Measurements from ENCODE around the gene EYA2. TPM values are rescaled to one million over a fixed set of nuclear protein-coding genes. Genes with fewer than 3 reads are reported as not detected.
A peak's percentile ranks its signal among the peaks of the same experiment; 100 is the strongest.

Gene EYA2
- total and polyA plus RNA-seq, 5 experiments from 2014 or later: not detected

DNA sequence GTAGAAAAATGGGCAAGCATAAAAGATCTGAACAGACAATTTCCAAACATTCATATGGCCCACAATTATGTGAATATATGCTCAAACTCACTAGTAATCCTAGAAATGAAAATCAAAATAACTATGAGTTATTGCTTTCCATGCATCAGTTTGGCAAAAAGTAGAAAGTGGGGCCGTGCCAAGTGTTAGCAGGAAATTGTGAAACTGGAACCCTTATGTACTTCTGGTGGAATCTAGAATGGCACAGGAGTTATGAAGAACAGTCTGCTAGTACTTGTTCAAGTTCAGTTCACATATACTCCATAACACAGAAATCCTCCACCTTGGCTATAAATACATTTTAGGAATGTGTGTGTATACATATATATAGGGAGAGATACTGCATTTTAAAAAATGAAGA, 89.8 kb downstream of the EYA2 start:
- POLR2A ChIA-PET: no interaction called here
- Mint-ChIP-seq H3K36me3 (peaks cover 0 to 8% (median 2%) of the 10 kb centered on the region in 3 donors), H3K27me3 (peaks cover 13 to 32% (median 20%) of the 10 kb centered on the region in 5 donors), H3K4me3 (no peak overlapping the region), H3K9me3 (peaks cover 6 to 37% (median 20%) of the 10 kb centered on the region in 9 donors), H3K4me1 (no peaks in the 10 kb centered on the region), H3K27ac (no peak overlapping the region)
- DNase-seq: no peak
- ATAC-seq: no peak

DNA sequence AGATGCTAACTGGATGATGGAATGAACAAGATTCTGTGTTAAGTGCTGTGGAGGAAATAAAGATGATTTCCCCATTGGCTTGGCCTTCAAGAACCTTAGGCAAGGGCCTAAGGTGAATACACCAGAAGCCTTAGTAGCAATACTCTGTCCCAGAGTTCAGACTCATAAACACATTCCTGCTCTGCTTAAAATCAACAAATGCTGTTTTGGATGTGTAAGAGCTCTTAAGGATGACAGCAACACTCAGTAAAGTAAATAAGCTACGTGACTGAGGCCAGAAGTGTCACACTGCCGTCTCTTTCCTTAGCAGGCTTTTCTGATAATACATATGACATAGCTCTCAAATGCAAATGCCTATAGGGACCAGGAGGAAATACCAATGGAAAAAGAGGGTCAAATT, 90.6 kb downstream of the EYA2 start:
- Mint-ChIP-seq H3K27ac (no peak overlapping the region), H3K36me3 (peaks cover 0 to 8% (median 2%) of the 10 kb centered on the region in 3 donors), H3K9me3 (peaks cover 6 to 37% (median 20%) of the 10 kb centered on the region in 9 donors), H3K4me3 (no peak overlapping the region), H3K4me1 (no peaks in the 10 kb centered on the region), H3K27me3 (peaks cover 9 to 26% (median 19%) of the 10 kb centered on the region in 5 donors)
- no peak for DNase-seq
- POLR2A ChIA-PET: no interaction called here
- ATAC-seq: no peak

DNA sequence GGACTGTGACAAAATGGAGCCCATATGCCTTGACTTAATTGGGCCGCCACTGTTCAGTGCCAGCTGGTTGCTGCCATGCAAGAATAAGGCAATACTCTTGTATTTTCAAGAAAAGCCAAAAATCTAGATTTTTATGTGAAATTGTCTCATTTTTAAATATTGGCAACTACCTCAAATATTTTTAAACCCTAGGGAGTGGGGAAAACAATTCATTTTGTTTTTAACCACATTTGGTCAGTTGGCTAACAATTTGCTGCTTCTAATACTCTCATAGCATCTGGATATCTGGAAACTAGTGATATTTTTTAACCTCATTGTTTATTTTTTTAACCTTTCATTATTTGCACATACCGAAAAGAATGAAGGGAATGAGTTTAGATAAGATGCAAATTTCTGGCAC, 91.0 kb downstream of the EYA2 start:
- DNase-seq (no peak), ATAC-seq (no peak)
- Mint-ChIP-seq H3K36me3 (peaks cover 0 to 8% (median 2%) of the 10 kb centered on the region in 3 donors), H3K4me3 (no peak overlapping the region), H3K9me3 (peaks cover 6 to 37% (median 20%) of the 10 kb centered on the region in 9 donors), H3K27me3 (peaks cover 9 to 26% (median 18%) of the 10 kb centered on the region in 5 donors), H3K4me1 (no peaks in the 10 kb centered on the region), H3K27ac (no peak overlapping the region)
- POLR2A ChIA-PET: no interaction called here

DNA sequence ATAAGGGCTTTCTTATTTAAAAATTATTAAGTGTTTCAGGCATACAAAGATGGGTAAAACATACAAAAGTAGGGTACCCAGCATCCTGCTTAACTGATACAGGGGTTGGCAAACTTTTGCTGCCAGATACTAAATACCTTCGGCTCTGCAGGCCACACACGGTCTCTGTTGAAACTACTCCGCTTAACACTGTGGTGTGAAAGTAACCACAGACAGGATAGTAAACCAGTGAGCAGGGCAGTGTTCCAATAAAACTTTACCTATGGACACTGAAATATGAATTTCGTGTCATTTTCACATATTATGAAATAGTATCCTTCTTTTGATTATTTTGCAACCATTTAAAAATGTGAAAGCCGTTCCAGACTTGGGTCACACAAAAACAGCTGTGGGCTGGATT, 92.4 kb downstream of the EYA2 start:
- Mint-ChIP-seq H3K4me1 (no peaks in the 10 kb centered on the region), H3K27me3 (peaks cover 8 to 32% (median 22%) of the 10 kb centered on the region in 5 donors), H3K9me3 (peaks cover 8 to 32% (median 17%) of the 10 kb centered on the region in 9 donors), H3K27ac (no peak overlapping the region), H3K4me3 (no peak overlapping the region), H3K36me3 (peaks cover 0 to 8% (median 2%) of the 10 kb centered on the region in 3 donors)
- POLR2A ChIA-PET: no interaction called here
- DNase-seq (no peak), ATAC-seq (no peak)

DNA sequence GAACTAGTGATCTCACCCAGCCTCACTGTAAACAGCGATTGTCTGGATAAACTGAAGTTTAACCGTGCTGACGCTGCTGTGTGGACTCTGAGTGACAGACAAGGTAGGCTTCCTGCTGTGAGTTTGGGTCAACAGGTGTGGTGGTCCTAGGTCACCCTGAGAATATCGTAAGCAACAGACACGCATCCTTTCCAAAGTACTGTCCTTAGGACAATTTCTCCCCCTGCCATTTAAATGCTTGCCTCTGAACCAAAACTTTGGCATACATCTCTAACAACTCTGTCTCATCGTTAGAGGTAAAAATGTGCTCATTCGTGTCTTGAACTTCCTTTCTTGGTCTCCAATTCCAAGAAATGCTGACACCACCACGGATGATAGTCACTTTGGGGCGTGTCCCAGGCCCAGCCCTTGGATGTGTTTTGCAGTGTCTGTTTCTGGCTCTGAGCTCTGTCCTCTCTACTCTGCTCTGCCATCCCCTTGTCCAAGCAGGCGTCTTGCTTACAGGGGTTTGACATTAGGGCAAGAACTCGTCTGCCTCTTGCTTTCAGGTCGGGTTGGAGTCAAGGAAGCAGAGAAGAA, 95.5 kb downstream of the EYA2 start:
- ATAC-seq (no peak), DNase-seq (no peak)
- peaks cover 0 to 6% (median 5%) of the 10 kb centered on the region in 4 donors for H3K4me1 Mint-ChIP-seq
- POLR2A ChIA-PET: no interaction called here
- H3K4me3 Mint-ChIP-seq: no peak overlapping the region
- no peaks in the 10 kb centered on the region for H3K36me3 Mint-ChIP-seq
- peaks cover 0 to 5% (median 0%) of the 10 kb centered on the region in 9 donors for H3K9me3 Mint-ChIP-seq
- no peak overlapping the region for H3K27ac Mint-ChIP-seq
- peaks cover 4 to 41% (median 29%) of the 10 kb centered on the region in 5 donors for H3K27me3 Mint-ChIP-seq

DNA sequence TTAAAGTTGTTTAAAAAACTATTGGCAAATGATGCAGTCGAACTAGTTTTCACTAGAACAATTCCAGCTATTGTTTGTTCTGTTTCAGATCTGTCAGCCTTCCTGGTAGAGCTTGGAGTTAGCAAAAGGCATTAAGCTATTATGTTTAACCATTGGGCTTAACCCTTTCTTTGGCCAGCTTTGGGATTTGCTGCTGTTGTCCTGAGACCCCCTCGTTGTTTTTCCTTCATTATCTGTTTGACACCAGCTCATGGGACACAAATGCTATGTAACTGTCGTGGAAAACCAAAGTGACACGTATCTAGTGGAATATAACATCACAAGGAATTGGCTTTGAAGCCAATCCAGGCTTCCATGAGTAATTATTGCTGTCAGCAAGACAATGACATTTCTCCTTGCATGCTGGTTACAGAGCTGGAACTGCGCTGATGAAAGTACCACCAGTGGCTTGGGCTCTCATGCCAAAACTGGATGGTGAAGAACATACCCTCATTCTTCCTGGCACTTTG, 96.0 kb downstream of the EYA2 start:
- DNase-seq (no peak), ATAC-seq (no peak)
- Mint-ChIP-seq H3K4me1 (peaks cover 0 to 6% (median 5%) of the 10 kb centered on the region in 4 donors), H3K9me3 (peaks cover 0 to 2% (median 0%) of the 10 kb centered on the region in 9 donors), H3K27me3 (peaks cover 4 to 37% (median 25%) of the 10 kb centered on the region in 5 donors), H3K36me3 (no peaks in the 10 kb centered on the region), H3K4me3 (no peak overlapping the region), H3K27ac (no peak overlapping the region)
- POLR2A ChIA-PET: no interaction called here

DNA sequence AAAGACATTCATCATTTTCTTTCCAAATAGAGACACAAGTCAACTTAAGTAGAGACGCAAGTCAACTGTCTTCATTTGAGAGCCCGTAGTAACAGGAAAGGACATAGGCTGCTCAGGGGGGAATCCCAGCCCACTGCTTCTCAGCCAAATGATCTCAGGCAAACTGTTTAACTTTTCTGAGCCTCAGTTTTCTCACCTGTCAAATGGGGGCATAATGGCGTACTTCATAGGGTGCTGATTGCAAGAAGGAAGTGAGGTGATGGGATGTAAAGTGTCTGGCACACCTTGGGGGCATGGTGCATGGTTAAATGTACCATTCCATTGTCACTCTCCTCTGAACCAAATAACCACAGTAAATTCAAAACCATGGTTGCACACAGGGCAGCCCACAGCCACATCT, 96.5 kb downstream of the EYA2 start:
- POLR2A ChIA-PET: no interaction called here
- no peak for ATAC-seq
- H3K36me3 Mint-ChIP-seq: no peaks in the 10 kb centered on the region
- peaks cover 7 to 40% (median 25%) of the 10 kb centered on the region in 5 donors for H3K27me3 Mint-ChIP-seq
- H3K9me3 Mint-ChIP-seq: peaks cover 0 to 2% (median 0%) of the 10 kb centered on the region in 9 donors
- no peak overlapping the region for H3K4me3 Mint-ChIP-seq
- DNase-seq: no peak
- H3K27ac Mint-ChIP-seq: no peak overlapping the region
- H3K4me1 Mint-ChIP-seq: peaks cover 0 to 6% (median 5%) of the 10 kb centered on the region in 4 donors

DNA sequence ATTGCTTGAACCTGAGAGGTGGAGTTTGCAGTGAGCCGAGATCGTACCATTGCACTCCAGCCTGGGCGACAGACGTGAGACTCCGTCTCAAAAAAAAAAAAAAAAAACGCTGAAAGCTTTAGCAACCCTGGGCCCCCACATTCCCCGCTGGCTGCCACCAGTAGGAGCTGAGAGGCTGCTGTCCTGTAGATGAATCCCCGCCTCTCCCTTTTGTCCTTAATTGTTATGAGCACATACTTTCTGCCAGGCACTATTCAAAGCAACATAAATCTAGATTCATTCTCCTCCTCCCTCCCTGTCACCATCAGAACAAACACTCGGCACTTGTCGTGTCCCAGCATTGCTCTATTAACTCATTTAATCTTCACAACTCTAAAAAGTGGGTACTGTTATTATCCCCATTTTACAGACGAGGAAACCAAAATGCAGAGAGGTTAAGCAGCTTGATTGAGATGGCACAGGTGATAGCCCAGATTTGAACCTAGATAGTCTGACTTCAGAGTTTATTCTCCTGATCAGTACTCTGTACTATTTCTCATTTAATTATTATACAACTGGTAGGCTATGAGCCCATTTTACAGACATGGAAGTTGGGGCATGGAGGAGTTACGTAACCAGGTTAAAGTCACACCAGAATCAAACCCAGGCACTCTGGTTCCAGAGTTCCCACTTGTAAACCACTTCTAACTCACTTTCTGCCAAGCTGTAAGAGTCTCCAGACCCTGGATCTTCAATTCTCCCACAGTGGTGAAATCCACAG, 97.4 kb downstream of the EYA2 start:
- H3K27me3 Mint-ChIP-seq: peaks cover 6 to 49% (median 27%) of the 10 kb centered on the region in 5 donors
- H3K4me3 Mint-ChIP-seq: no peak overlapping the region
- no peaks in the 10 kb centered on the region for H3K36me3 Mint-ChIP-seq
- peaks cover 0 to 2% (median 0%) of the 10 kb centered on the region in 9 donors for H3K9me3 Mint-ChIP-seq
- H3K4me1 Mint-ChIP-seq: peaks cover 0 to 6% (median 5%) of the 10 kb centered on the region in 4 donors
- no peak overlapping the region for H3K27ac Mint-ChIP-seq
- DNase-seq (no peak), ATAC-seq (no peak)
- POLR2A ChIA-PET: no interaction called here

DNA sequence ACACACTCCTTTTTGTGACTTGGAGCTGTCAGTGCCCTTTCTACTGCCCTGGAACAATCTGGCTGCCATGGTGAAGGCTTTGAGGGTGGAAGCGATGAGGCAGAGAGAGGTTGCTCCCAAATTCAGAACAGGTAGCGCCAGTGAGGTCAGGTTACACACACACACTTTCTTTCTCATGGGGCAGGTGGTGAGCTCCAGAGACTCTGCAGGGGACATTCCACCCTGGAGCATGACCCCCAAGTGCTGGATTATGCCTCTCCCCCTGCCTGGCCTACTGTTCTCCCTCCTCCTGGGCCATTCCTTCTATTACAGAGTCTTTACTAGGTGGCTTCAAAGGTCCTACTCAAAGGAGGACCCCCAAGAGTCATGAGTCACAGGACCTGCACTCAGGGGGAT, 98.0 kb downstream of the EYA2 start:
- Mint-ChIP-seq H3K4me3 (no peak overlapping the region), H3K27ac (no peak overlapping the region), H3K27me3 (peaks cover 9 to 49% (median 27%) of the 10 kb centered on the region in 5 donors), H3K9me3 (peaks cover 0 to 2% (median 0%) of the 10 kb centered on the region in 9 donors), H3K4me1 (peaks cover 0 to 6% (median 5%) of the 10 kb centered on the region in 4 donors), H3K36me3 (no peaks in the 10 kb centered on the region)
- no peak for ATAC-seq
- POLR2A ChIA-PET: no interaction called here
- DNase-seq: no peak

DNA sequence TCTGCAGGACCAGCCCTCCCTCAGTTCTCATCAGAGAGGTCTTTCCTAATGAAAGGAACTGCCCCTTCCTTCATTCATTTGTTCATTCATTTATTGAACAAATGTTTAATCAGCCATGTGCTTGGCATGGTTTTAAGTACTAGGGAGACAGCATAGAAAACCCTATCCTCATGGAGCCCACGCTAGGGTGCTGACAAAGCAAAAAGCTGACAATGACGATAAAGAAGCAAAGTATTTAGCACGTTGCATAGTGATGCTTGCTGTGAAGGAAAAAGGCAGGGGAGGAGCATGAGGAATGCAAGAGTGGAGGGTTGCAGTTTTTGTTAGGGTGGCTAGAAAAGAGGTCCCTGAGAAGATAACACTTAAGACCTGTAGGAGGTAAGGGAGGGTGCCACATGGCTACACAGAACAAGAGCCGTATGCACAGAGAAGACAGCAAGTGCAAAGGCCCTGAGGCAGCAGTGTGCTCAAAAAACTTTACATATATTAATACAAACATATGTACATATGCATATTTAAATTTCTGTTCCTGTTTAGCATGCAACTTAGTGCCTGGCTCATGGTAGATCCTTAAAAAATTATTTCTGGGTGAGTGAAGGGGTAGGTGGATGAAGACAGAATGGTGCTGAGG, 98.9 kb downstream of the EYA2 start:
- no peak for ATAC-seq
- Mint-ChIP-seq H3K9me3 (peaks cover 0 to 2% (median 0%) of the 10 kb centered on the region in 9 donors), H3K4me3 (no peak overlapping the region), H3K27me3 (peaks cover 12 to 49% (median 31%) of the 10 kb centered on the region in 5 donors), H3K4me1 (peaks cover 0 to 6% (median 5%) of the 10 kb centered on the region in 4 donors), H3K36me3 (no peaks in the 10 kb centered on the region), H3K27ac (no peak overlapping the region)
- DNase-seq: no peak
- POLR2A ChIA-PET: no interaction called here

DNA sequence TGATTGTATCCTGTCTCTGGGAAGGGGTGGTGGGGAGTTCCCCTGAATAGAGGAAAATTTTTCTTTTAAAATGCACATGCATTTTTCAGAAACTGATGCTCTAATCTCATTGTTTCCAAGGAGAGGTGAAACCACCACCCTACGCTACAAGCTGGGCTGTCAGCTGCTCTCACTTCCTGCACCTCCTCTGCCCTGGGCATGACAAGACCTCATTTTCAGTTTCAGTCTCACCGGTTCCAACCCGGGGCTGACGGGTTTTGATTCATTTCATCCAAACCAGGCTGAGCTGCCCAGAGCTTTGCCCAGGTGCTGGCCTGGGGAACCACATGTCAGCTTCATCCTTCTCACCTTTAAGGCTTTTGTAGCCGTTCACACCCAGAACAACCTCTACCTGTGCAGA, 99.7 kb downstream of the EYA2 start:
- Mint-ChIP-seq H3K9me3 (peaks cover 0 to 2% (median 0%) of the 10 kb centered on the region in 9 donors), H3K4me1 (peaks cover 0 to 6% (median 5%) of the 10 kb centered on the region in 4 donors), H3K27me3 (peaks cover 13 to 49% (median 32%) of the 10 kb centered on the region in 5 donors), H3K36me3 (no peaks in the 10 kb centered on the region), H3K4me3 (peak overlapping the region in 9 of 10 donors; percentile 33 to 82 (median 69)), H3K27ac (no peak overlapping the region)
- POLR2A ChIA-PET: no interaction called here
- DNase-seq (no peak), ATAC-seq (peak in 1 of 2 donors; percentile 30)

DNA sequence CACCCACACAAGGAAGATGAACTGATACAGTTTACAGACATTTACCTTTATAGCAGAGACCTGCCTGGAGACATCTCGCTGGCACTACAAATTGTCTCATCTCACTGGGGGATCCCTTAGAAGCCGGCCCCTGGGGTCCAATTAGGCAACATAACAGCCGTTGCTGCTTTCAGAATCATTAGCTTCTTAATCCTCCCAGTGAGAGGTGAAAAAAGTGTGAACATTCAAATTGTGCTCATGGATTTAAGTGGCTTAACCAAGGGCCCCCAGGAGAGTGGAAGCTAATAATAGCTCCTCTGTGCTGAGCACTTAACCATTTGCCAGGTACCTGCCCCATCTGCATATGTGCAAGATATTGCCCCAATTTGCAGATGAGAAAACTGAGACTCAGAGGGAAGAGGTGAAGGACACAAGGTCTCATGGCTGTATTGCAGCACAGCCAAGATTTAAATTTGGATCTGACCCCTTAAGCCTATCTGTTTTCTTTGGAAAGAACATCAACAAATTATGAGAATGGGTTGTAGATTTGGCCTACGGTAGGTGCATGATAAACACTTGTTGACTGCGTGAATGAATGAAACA, 101.0 kb downstream of the EYA2 start:
- H3K4me1 Mint-ChIP-seq: peaks cover 0 to 6% (median 5%) of the 10 kb centered on the region in 4 donors
- no peak for DNase-seq
- POLR2A ChIA-PET: no interaction called here
- no peak for ATAC-seq
- peaks cover 13 to 54% (median 31%) of the 10 kb centered on the region in 5 donors for H3K27me3 Mint-ChIP-seq
- no peak overlapping the region for H3K27ac Mint-ChIP-seq
- H3K9me3 Mint-ChIP-seq: peaks cover 0 to 2% (median 0%) of the 10 kb centered on the region in 9 donors
- H3K4me3 Mint-ChIP-seq: no peak overlapping the region
- no peaks in the 10 kb centered on the region for H3K36me3 Mint-ChIP-seq

Data from naive thymus-derived CD8-positive, alpha-beta T cell (primary cell).